GM19372 (cell line): ENCODE results near the gene CCDC136.

Source experiments
- ATAC-seq: cut with Tn5 transposase; IDR thresholded peaks from one replicate; pipeline ENCODE4 v1.9.1; 2021; ENCODE audit warnings: mild to moderate bottlenecking, low read depth, moderate library complexity; ENCODE audit not compliant: unreplicated experiment

CCDC136 gene

GRCh38 chr7:128841921-128842673 lies 50.3 kb downstream of the CCDC136 start:
- no peak for ATAC-seq

- ATAC-seq, result no peak
Observed at GRCh38 chr7:128842674-128843641, 51.2 kb downstream of the CCDC136 start.

GRCh38 chr7:128843938-128844621 lies 52.3 kb downstream of the CCDC136 start:
- ATAC-seq, result no peak

- ATAC-seq, result no peak
Observed at GRCh38 chr7:128844777-128845311, 53.1 kb downstream of the CCDC136 start.

- no peak for ATAC-seq
Observed at GRCh38 chr7:128845475-128845874, 53.7 kb downstream of the CCDC136 start.

DNA sequence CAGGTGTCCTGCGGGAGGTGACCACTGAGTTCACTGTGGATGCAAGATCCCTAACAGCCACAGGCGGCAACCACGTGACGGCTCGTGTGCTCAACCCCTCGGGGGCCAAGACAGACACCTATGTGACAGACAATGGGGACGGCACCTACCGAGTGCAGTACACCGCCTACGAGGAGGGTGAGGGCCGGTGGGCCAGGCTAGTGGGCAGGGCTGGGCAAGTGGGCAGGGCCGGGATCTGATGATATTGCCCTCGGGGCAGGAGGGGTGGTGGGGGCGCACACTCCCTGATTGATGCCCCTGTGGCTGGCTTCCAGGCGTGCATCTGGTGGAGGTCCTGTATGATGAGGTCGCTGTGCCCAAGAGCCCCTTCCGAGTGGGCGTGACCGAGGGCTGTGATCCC lies 54.2 kb downstream of the CCDC136 start:
- ATAC-seq, result no peak

DNA sequence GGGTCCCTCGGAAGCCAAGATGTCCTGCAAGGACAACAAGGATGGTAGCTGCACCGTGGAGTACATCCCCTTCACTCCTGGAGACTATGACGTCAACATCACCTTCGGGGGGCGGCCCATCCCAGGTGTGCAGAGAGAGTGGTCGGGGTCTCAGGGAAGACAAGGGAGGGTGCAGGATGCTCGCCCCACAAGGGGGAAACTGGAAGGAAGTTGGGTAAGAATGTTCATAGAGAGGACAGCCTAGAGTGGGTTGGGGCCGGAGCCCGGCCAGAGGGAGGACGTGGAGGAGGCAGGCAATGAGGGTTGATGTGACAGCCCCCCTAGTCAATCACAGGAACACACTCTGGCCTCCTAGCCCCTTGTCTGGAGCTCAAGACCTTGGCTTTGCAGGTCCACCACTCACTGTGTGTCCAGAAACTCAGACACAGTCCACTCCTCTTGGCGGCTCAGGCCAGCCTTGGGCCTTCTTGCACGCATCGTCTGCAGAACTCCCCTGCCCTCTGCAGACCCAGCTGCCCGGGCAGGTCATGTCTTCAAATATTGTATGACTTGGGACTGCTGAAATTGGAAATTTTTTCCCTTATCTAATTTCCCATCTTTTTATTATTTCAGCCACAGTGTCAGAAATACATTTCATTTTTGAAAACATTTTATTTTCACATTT lies 55.1 kb downstream of the CCDC136 start:
- ATAC-seq, result no peak

DNA sequence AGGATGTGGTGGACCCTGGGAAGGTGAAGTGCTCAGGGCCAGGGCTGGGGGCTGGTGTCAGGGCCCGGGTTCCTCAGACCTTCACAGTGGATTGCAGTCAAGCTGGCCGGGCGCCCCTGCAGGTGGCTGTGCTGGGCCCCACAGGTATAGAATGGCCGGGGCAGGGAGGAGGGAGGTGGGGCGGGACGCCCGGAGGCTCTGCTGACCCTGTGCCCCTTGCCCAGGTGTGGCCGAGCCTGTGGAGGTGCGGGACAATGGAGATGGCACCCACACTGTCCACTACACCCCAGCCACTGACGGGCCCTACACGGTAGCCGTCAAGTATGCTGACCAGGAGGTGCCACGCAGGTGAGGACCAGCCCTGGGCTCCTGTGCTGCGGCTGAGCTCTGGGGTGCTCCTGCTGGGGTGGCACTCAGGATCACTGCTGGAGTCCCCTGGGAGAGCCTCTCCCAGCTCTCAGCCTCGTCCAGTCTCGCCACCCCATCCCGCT lies 56.0 kb downstream of the CCDC136 start:
- no peak for ATAC-seq

DNA sequence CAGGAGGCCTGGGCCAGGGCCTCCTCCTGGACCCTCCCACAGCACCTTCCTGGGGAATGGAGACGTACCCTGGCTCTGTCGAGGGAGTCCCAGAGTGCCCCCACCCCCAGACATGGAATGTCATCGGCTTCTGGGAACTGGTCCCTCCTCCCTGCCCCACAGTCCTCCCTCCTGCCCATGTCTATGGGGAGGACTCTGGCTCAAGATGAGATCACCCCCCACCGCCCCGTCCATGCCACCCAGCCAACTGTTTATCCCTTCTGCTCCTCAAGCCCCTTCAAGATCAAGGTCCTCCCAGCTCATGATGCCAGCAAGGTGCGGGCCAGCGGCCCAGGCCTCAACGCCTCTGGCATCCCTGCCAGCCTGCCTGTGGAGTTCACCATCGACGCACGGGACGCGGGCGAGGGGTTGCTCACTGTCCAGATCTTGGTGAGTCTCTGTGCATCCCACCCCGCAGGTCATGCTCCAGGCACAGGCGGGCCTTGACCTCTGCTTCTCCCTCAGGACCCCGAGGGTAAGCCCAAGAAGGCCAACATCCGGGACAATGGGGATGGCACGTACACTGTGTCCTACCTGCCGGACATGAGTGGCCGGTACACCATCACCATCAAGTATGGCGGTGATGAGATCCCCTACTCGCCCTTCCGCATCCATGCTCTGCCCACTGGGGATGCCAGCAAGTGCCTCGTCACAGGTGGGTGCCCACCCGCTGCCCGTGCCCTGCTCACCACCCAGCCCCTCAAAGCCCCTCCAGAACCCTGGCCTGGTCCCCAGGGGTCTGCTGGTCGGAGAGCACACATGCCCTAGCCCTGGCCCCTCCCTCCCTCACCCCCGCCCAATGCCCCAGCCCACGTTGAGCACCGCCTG lies 56.8 kb downstream of the CCDC136 start:
- no peak for ATAC-seq

- no peak for ATAC-seq
Observed at GRCh38 chr7:128849156-128849515, 57.4 kb downstream of the CCDC136 start.

- ATAC-seq, result no peak
Observed at GRCh38 chr7:128849804-128850490, 58.2 kb downstream of the CCDC136 start.

- ATAC-seq, result no peak
Observed at GRCh38 chr7:128852537-128853254, 60.9 kb downstream of the CCDC136 start.

- ATAC-seq, result no peak
Observed at GRCh38 chr7:128853799-128854198, 62.0 kb downstream of the CCDC136 start.

DNA sequence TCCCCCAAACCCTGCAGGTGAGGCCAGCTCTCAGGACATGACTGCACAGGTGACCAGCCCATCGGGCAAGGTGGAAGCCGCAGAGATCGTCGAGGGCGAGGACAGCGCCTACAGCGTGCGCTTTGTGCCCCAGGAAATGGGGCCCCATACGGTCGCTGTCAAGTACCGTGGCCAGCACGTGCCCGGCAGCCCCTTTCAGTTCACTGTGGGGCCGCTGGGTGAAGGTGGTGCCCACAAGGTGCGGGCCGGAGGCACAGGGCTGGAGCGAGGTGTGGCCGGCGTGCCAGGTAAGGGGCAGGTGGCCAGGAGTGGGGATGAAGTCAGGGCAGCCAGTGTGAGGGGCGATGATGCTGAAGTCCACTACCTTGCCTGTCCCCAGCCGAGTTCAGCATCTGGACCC lies 62.6 kb downstream of the CCDC136 start:
- ATAC-seq, result no peak

GRCh38 chr7:128855559-128855958 lies 63.8 kb downstream of the CCDC136 start:
- no peak for ATAC-seq

DNA sequence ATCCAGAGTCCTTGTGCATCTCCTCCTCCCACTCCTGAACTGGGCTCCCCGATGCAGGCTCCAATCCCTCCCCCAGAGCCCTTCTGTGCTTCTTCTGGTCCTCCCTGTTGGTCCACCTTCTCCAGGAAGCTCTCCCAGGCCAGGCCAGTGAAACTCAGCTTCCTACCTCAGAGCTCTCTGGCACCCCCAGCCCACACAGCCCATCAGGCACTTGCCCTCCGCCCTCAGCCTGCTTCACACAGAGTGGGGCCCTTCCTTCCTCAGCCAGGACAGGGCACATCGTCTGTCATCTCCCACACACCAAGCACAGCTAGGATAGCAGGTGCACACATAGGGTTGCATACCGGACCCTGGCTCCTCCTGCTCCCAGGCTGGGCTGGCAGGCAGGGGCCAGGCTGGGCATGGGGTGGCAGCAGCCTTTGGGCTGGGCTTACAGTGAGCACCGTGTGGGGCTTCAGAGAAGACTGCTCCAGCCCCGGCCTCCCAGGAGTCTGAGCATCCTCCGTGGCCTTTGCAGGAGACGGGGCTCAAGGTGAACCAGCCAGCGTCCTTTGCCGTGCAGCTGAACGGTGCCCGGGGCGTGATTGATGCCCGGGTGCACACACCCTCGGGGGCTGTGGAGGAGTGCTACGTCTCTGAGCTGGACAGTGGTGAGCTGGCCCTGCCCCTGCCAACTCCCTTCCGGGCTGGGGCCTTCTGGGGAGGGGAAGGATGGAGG lies 64.4 kb downstream of the CCDC136 start:
- no peak for ATAC-seq
